Brain microvascular endothelial cell (primary cell): ENCODE measurements around the gene RYR2.

Experiments used
- DNase-seq: peaks from one replicate; pipeline ENCODE4 v3.0.0-alpha.2; 2020
- H3K27ac ChIP-seq: fragments of 250-450 bp; sonication (Bioruptor Pico); 2 replicates; pipeline ENCODE4 v1.5.1; 2020; ENCODE audit warnings: mild to moderate bottlenecking, moderate library complexity
- H3K27me3 ChIP-seq: fragments of 250-450 bp; sonication (Bioruptor Pico); replicated peaks from 2 replicates; pipeline ENCODE4 v1.5.1; 2020; ENCODE audit warnings: mild to moderate bottlenecking
- H3K36me3 ChIP-seq: fragments of 250-450 bp; sonication (Bioruptor Pico); replicated peaks from 2 replicates; pipeline ENCODE4 v1.5.1; 2020; ENCODE audit warnings: mild to moderate bottlenecking
- H3K4me3 ChIP-seq: 2 replicates; pipeline ENCODE4 v1.5.1; 2011; ENCODE audit warnings: low read depth, mild to moderate bottlenecking, control low read depth, low read length, moderate library complexity
- in situ Hi-C: cut with HindIII; loops from 2 replicates; pipeline ENCODE4 v1.10.0; 2017; ENCODE audit warnings: low sequenced_read_pairs, low pct_ligation_motif_present
- TF ChIP-seq, protein P1 (sequence below): IDR thresholded peaks from 2 replicates; pipeline ENCODE4 v1.5.1; 2011; ENCODE audit warnings: low read depth, mild to moderate bottlenecking, moderate library complexity, low read length, control low read depth, inconsistent platforms; ENCODE audit errors: missing control alignments

The RYR2 gene

DNA sequence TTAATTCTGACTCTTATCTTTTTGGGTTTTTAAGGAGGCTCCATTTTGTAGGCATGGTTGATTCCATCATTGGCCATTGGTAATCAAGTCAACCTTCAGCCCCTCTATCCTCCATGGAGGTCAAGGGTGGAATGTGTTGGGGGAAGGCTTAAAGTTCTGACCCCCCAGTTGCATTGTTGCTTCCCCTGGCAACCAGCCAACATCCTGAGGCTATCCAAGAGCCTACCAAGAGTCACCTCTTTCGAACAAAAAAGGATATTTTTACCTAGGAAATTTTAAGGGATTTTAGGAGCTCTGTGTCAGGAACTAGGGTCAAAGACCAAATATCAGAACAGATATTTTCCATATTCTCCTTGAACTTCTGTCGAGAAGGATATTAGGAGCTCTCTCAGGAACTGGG lies 251.8 kb downstream of the RYR2 start:
- no peaks in the 10 kb centered on the region for H3K36me3 ChIP-seq
- TF ChIP-seq, protein P1, sequence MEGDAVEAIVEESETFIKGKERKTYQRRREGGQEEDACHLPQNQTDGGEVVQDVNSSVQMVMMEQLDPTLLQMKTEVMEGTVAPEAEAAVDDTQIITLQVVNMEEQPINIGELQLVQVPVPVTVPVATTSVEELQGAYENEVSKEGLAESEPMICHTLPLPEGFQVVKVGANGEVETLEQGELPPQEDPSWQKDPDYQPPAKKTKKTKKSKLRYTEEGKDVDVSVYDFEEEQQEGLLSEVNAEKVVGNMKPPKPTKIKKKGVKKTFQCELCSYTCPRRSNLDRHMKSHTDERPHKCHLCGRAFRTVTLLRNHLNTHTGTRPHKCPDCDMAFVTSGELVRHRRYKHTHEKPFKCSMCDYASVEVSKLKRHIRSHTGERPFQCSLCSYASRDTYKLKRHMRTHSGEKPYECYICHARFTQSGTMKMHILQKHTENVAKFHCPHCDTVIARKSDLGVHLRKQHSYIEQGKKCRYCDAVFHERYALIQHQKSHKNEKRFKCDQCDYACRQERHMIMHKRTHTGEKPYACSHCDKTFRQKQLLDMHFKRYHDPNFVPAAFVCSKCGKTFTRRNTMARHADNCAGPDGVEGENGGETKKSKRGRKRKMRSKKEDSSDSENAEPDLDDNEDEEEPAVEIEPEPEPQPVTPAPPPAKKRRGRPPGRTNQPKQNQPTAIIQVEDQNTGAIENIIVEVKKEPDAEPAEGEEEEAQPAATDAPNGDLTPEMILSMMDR, result no peak
- DNase-seq, result no peak
- in situ Hi-C loops, result no loop called here
- no peak overlapping the region for H3K4me3 ChIP-seq
- H3K27me3 ChIP-seq, result no peaks in the 10 kb centered on the region
- no peak overlapping the region for H3K27ac ChIP-seq

DNA sequence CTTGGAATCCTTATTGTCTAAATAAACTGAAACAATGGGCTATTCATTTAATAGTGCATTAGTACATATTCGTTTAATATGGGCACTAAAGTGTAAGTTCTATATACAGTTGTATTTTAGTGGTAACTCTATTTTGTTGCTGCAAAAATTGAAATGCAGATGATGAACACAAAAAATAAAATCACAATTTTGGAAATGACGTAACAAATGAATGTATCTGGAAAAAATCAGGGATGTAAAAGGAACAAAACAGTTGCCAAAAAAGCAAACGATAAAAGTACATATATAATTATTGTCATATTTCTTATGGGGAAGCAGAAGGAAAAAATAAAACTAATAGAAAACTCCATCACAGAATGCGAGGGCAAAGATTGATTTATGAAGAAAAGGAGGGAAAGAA lies 254.9 kb downstream of the RYR2 start:
- H3K27me3 ChIP-seq, result no peaks in the 10 kb centered on the region
- TF ChIP-seq, protein P1, result no peak
- H3K27ac ChIP-seq, result no peak overlapping the region
- in situ Hi-C loops, result no loop called here
- H3K36me3 ChIP-seq, result no peaks in the 10 kb centered on the region
- no peak for DNase-seq
- H3K4me3 ChIP-seq, result no peak overlapping the region

DNA sequence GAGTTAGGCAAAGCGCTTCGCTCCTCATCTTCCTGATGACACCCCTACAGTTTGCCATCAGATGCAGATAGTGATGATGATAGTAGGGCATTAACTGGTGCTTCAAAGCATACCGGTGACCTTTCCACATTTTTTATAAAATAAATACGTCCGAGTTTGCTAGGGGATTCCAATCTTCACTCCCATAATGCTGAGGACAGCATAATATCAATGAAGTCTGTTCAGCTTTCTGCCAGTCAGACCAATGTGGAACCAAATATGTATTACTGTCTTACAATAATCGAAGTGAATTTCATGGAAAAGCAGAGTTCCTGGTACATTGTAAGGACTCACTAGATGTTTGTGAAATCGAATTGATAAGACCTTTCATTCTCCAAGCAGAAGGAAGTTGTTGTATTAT lies 258.7 kb downstream of the RYR2 start:
- H3K4me3 ChIP-seq, result no peak overlapping the region
- in situ Hi-C loops, result no loop called here
- H3K27me3 ChIP-seq, result no peaks in the 10 kb centered on the region
- TF ChIP-seq, protein P1, result no peak
- H3K36me3 ChIP-seq, result no peaks in the 10 kb centered on the region
- H3K27ac ChIP-seq, result no peak overlapping the region
- no peak for DNase-seq

DNA sequence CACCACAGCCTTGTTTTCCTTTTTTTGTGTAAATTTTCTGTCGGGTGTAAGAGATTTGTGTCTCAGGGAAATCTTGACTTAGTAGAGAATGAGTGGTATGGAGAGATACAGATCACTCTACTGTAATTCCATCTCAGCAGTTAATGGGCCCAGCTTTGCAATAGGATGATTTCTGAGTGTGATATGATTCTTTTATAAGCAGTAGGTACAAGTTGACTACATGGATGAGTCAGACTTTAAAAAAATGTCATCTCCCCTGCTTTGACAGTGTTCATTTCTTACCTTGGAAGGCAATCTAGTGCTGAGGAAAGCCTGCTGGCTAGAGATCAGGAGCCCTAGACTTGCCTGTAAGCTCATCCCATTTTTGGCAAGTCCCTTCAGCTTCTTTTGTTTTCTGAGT lies 261.9 kb downstream of the RYR2 start:
- DNase-seq, result no peak
- Histone ChIP-seq H3K27ac (no peak overlapping the region), H3K36me3 (no peaks in the 10 kb centered on the region), H3K27me3 (no peaks in the 10 kb centered on the region), H3K4me3 (no peak overlapping the region)
- TF ChIP-seq, protein P1, result no peak
- in situ Hi-C loops, result no loop called here

DNA sequence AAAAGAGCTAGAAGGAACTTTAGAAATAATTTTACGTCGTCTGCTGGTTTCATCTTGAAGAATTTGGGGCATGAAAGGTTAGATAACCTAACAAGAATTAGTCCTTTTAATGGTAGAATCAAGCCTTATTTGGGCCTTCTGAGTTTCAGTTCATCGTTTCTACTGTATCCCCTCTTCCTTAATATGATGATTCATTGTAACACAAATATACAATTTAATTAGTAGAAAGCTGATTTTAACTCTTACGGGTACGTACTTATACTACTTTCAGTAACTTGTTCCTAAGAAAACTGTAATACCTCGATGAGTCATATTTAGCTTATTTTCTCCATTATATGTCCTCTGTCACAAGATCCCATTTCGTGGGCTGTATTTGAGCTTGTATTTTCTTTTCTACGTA lies 264.7 kb downstream of the RYR2 start:
- no peak for DNase-seq
- in situ Hi-C loops, result no loop called here
- no peak overlapping the region for H3K27ac ChIP-seq

DNA sequence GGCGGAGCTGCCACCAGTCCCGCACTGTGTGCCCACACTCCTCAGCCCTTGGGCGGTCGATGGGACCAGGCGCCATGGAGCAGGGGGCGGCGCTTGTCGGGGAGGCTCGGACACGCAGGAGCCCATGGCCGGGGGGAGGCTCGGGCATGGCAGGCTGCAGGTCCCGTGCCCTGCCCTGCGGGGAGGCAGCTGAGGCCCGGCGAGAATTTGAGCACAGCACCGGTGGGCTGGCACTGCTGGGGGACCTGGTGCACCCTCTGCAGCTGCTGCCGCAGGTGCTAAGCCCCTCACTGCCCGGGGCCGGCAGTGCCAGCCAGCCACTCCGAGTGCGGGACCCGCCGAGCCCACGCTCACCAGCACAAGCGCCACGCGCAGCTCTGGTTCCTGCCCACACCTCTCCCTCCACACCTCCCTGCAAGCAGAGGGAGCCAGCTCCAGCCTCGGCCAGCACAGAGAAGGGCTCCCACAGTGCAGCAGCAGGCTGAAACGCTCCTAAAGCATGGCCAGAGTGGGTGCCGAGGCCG lies 267.7 kb downstream of the RYR2 start:
- Histone ChIP-seq H3K36me3 (no peaks in the 10 kb centered on the region), H3K27me3 (no peaks in the 10 kb centered on the region), H3K27ac (no peak overlapping the region), H3K4me3 (no peak overlapping the region)
- in situ Hi-C loops, result no loop called here
- no peak for DNase-seq
- TF ChIP-seq, protein P1, result no peak

More for the DNA sequence above, 264.7 kb downstream of the RYR2 start:
- TF ChIP-seq, protein P1, result no peak
- Histone ChIP-seq H3K4me3 (no peak overlapping the region), H3K27me3 (no peaks in the 10 kb centered on the region), H3K36me3 (no peaks in the 10 kb centered on the region)
